HepG2 (cell line): ENCODE measurements around the gene ICE2. TPM values are rescaled to one million over a fixed set of nuclear protein-coding genes. Genes with fewer than 3 reads are reported as not detected.

ENCODE experiments used
- HNF4G ChIP-seq, 2 experiments: sonication (generic) in 1 of 2; formaldehyde crosslinking in 1 of 2; IDR thresholded peaks; 2 replicates each; pipeline versions ENCODE4 v1.4.0 to v1.6.1; 2011 to 2020; ENCODE audit warnings: borderline replicate concordance in 2 of 2, low read depth in 2 of 2, mild to moderate bottlenecking in 2 of 2, low read length in 1 of 2, missing genetic modification reagents in 1 of 2, moderate library complexity in 1 of 2
- JUN ChIP-seq: sonication (generic); formaldehyde crosslinking; IDR thresholded peaks from 2 replicates; pipeline ENCODE4 v1.4.0; 2020; ENCODE audit warnings: mild to moderate bottlenecking, missing genetic modification reagents
- JUNB ChIP-seq: sonication (generic); formaldehyde crosslinking; IDR thresholded peaks from 2 replicates; pipeline ENCODE4 v1.8.0; 2022; ENCODE audit warnings: missing genetic modification reagents, mild to moderate bottlenecking, borderline replicate concordance
- KDM2A ChIP-seq: sonication (generic); formaldehyde crosslinking; IDR thresholded peaks from 2 replicates; pipeline ENCODE4 v1.4.0; 2020; ENCODE audit warnings: low read depth, missing genetic modification reagents, borderline replicate concordance
- MED13 ChIP-seq: sonication (generic); formaldehyde crosslinking; IDR thresholded peaks from 2 replicates; pipeline ENCODE4 v1.5.0; 2020; ENCODE audit warnings: missing genetic modification reagents
- MXD4 ChIP-seq: IDR thresholded peaks from 2 replicates; pipeline ENCODE4 v1.6.1; 2016; ENCODE audit warnings: mild to moderate bottlenecking, missing biosample characterization, missing genetic modification reagents
- NRL ChIP-seq: sonication (generic); formaldehyde crosslinking; IDR thresholded peaks from 2 replicates; pipeline ENCODE4 v1.5.0; 2020; ENCODE audit warnings: missing genetic modification reagents, mild to moderate bottlenecking, moderate library complexity, borderline replicate concordance
- POLR2G ChIP-seq: fragments of 200-400 bp; formaldehyde crosslinking; IDR thresholded peaks from 2 replicates; pipeline ENCODE4 v1.6.1; 2018; ENCODE audit warnings: mild to moderate bottlenecking, low read depth, low read length, moderate library complexity
- THAP8 ChIP-seq: sonication (generic); formaldehyde crosslinking; IDR thresholded peaks from 2 replicates; pipeline ENCODE4 v1.5.1; 2020; ENCODE audit warnings: missing genetic modification reagents, mild to moderate bottlenecking, borderline replicate concordance
- ZNF121 ChIP-seq: sonication (generic); formaldehyde crosslinking; IDR thresholded peaks from 2 replicates; pipeline ENCODE4 v1.5.0; 2020; ENCODE audit warnings: mild to moderate bottlenecking, missing genetic modification reagents
- ZNF318 ChIP-seq: sonication (generic); formaldehyde crosslinking; IDR thresholded peaks from 2 replicates; pipeline ENCODE4 v1.4.0; 2020; ENCODE audit warnings: mild to moderate bottlenecking, missing genetic modification reagents
- ZNF572 ChIP-seq: sonication (generic); formaldehyde crosslinking; IDR thresholded peaks from 2 replicates; pipeline ENCODE4 v1.5.1; 2020; ENCODE audit warnings: mild to moderate bottlenecking, missing genetic modification reagents
- ZNF761 ChIP-seq: sonication (generic); formaldehyde crosslinking; conservative IDR thresholded peaks from 2 replicates; pipeline ENCODE4 v1.4.0; 2020; ENCODE audit warnings: mild to moderate bottlenecking, missing genetic modification reagents
- ZNF83 ChIP-seq: sonication (generic); formaldehyde crosslinking; IDR thresholded peaks from 2 replicates; pipeline ENCODE4 v1.4.0; 2020; ENCODE audit warnings: missing genetic modification reagents, mild to moderate bottlenecking, borderline replicate concordance
- ZNF879 ChIP-seq: sonication (generic); formaldehyde crosslinking; IDR thresholded peaks from 2 replicates; pipeline ENCODE4 v1.8.1; 2023; ENCODE audit warnings: missing genetic modification reagents
- polyA plus RNA-seq, 8 experiments: library from polyadenylated mRNA; depleted of rRNA in 3 of 8; stranded (reverse) in 7 of 8; unstranded in 1 of 8; fragments of >200 nt; fragmentation: Illumina TruSeq in 4 of 8; extraction: Trizol in 4 of 8; gene quantifications; 2 replicates each; pipeline versions ENCODE4 v1.2.1 to v1.2.3, GENCODE V29; 2011 to 2016; ENCODE audit warnings: low read depth in 4 of 8, missing spikeins in 1 of 8, mixed read lengths in 1 of 8; ENCODE audit not compliant: insufficient read depth in 1 of 8
- total RNA-seq, 5 experiments: library from RNA; depleted of rRNA; stranded (reverse); fragments of >200 nt; fragmentation: Illumina TruSeq; extraction: Trizol; gene quantifications; 2 replicates each; pipeline ENCODE4 v1.2.3, GENCODE V29; 2016; ENCODE audit warnings: low read depth in 1 of 5
- TF ChIP-seq, protein P1 (sequence below): sonication (generic); formaldehyde crosslinking; conservative IDR thresholded peaks from 2 replicates; pipeline ENCODE4 v1.4.0; 2020; ENCODE audit warnings: missing genetic modification reagents
- TF ChIP-seq, protein P2 (sequence below): sonication (generic); formaldehyde crosslinking; IDR thresholded peaks from 2 replicates; pipeline ENCODE4 v1.4.0; 2020; ENCODE audit warnings: mild to moderate bottlenecking, missing genetic modification reagents

The ICE2 gene
- total and polyA plus RNA-seq, 2 of the 13 experiments (the other 11 are each of a cell fraction or from before 2014, with no cell fraction given) = 24.8 to 26.4 TPM

DNA sequence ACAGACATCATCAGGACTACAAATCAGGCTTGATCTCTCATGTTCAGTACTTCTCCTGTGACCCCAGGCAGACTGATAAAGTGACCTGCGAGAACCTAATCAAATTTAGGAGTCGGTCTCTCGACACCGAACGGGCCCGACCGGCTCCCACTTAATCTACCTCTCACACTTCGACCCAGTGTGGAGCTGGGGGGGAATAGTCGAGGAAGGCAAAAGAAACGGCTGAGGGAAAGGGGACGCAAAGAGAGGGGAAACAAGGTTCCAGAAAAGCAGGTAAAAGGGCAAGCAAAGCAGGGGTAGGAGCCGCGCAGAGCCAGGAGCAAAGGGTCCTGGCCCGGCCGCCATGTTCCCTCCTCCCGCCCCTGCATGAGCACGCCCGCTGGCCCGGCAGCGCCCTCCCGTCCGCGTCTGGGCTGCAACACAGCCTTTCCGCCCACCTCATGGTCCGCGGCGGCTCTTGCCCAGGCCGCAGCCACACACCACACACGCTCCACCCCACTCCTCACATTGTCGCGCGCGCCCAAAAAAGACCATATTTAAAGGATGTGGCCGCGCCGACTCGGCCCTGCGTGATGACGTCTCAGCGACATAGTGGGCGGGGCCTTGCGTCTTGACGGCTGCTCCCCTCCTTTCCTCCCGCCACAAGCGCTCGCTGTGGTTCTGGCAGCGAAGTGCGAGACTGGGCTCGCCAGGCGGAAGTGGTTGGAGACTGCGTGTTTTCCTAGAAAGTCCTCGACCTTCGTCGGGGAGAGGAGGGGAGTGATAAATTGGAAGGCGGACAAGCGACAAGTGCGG, at the start of gene ICE2 (continued):
- TF ChIP-seq THAP8 (CRISPR knock-in tag) = no peak
- peak; percentile 67; the same call in 1 of the 2 replicates for TF ChIP-seq ZNF83 (CRISPR knock-in tag)
- peak; percentile 64; the same call in 1 of the 2 replicates for TF ChIP-seq ZNF318 (CRISPR knock-in tag)
- TF ChIP-seq ZNF121 (CRISPR knock-in tag) = no peak
- TF ChIP-seq HNF4G (IDR thresholded peaks at IDR 0.05; ENCODE audit: borderline replicate concordance, low read depth, low read length) = no peak
- TF ChIP-seq HNF4G (CRISPR knock-in tag; IDR thresholded peaks at IDR 0.05; ENCODE audit: borderline replicate concordance, low read depth) = peak; percentile 63; the same call in 1 of the 2 replicates
- TF ChIP-seq, protein P1, sequence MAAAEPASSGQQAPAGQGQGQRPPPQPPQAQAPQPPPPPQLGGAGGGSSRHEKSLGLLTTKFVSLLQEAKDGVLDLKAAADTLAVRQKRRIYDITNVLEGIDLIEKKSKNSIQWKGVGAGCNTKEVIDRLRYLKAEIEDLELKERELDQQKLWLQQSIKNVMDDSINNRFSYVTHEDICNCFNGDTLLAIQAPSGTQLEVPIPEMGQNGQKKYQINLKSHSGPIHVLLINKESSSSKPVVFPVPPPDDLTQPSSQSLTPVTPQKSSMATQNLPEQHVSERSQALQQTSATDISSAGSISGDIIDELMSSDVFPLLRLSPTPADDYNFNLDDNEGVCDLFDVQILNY (CRISPR knock-in tag) = peak; percentile 69; the same call in 1 of the 2 replicates
- TF ChIP-seq ZNF879 (CRISPR knock-in tag) = 0 out of 2 replicates have a peak, but pooled peaks have one; percentile 55
- TF ChIP-seq, protein P2, sequence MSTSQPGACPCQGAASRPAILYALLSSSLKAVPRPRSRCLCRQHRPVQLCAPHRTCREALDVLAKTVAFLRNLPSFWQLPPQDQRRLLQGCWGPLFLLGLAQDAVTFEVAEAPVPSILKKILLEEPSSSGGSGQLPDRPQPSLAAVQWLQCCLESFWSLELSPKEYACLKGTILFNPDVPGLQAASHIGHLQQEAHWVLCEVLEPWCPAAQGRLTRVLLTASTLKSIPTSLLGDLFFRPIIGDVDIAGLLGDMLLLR (CRISPR knock-in tag) = peak; percentile 95
- peak; percentile 58; the same call in 1 of the 2 replicates for TF ChIP-seq ZNF572 (CRISPR knock-in tag)
- peak; percentile 96 for TF ChIP-seq KDM2A (CRISPR knock-in tag)
- TF ChIP-seq ZNF761 (CRISPR knock-in tag) = 0 out of 2 replicates have a peak, but pooled peaks have one; percentile 40
- TF ChIP-seq MXD4 (CRISPR knock-in tag) = peak; percentile 88; the same call in 1 of the 2 replicates
- TF ChIP-seq JUNB (CRISPR knock-in tag) = 0 out of 2 replicates have a peak, but pooled peaks have one; percentile 57
- TF ChIP-seq JUN (CRISPR knock-in tag) = 0 out of 2 replicates have a peak, but pooled peaks have one; percentile 58
- TF ChIP-seq NRL (CRISPR knock-in tag) = peak; percentile 75; the same call in 1 of the 2 replicates
- peak; percentile 98 for TF ChIP-seq POLR2G
- TF ChIP-seq MED13 = peak; percentile 54; the same call in 1 of the 2 replicates
